H9 (cell line): ENCODE data around the gene CWC22. TPM values are rescaled to one million over a fixed set of nuclear protein-coding genes. Genes with fewer than 3 reads are reported as not detected.

Experiments used
- DNase-seq: peaks from one replicate; pipeline ENCODE4 v3.0.0-alpha.2; 2017
- H2AFZ ChIP-seq: one replicate; pipeline ENCODE4 v1.6.1; 2013; ENCODE audit warnings: mild to moderate bottlenecking, low read length, control low read depth, moderate library complexity
- H2AK5ac ChIP-seq: 2 replicates; pipeline ENCODE4 v1.6.1; 2013; ENCODE audit warnings: low read length, control low read depth, mixed read lengths; ENCODE audit not compliant: insufficient read length
- H2BK120ac ChIP-seq: one replicate; pipeline ENCODE4 v1.6.1; 2013; ENCODE audit warnings: low read depth, mild to moderate bottlenecking, low read length, control low read depth, inconsistent platforms; ENCODE audit not compliant: poor library complexity, severe bottlenecking
- H2BK12ac ChIP-seq: 2 replicates; pipeline ENCODE4 v1.6.1; 2013; ENCODE audit warnings: low read length, control low read depth, mixed read lengths, low read depth; ENCODE audit not compliant: insufficient read length
- H2BK15ac ChIP-seq: 2 replicates; pipeline ENCODE4 v1.6.1; 2013; ENCODE audit warnings: low read depth, low read length, control low read depth
- H2BK20ac ChIP-seq: one replicate; pipeline ENCODE4 v1.6.1; 2013; ENCODE audit warnings: low read depth, mild to moderate bottlenecking, low read length, control low read depth, inconsistent platforms; ENCODE audit not compliant: poor library complexity, severe bottlenecking
- H2BK5ac ChIP-seq: 2 replicates; pipeline ENCODE4 v1.6.1; 2013; ENCODE audit warnings: low read length, control low read depth, mixed read lengths; ENCODE audit not compliant: insufficient read length
- H3K14ac ChIP-seq: 2 replicates; pipeline ENCODE4 v1.6.1; 2013; ENCODE audit warnings: low read length, control low read depth; ENCODE audit not compliant: insufficient read depth
- H3K18ac ChIP-seq: 2 replicates; pipeline ENCODE4 v1.6.1; 2013; ENCODE audit warnings: low read depth, mild to moderate bottlenecking, mixed read lengths, low read length, control low read depth; ENCODE audit not compliant: insufficient read length
- H3K23ac ChIP-seq: 2 replicates; pipeline ENCODE4 v1.6.1; 2013; ENCODE audit warnings: low read length, control low read depth, mixed read lengths, low read depth; ENCODE audit not compliant: insufficient read length
- H3K23me2 ChIP-seq: 2 replicates; pipeline ENCODE4 v1.6.1; 2013; ENCODE audit warnings: low read depth, mild to moderate bottlenecking, mixed read lengths, low read length, control low read depth; ENCODE audit not compliant: insufficient read length, poor library complexity, severe bottlenecking
- H3K27ac ChIP-seq: 2 replicates; pipeline ENCODE4 v1.5.1; 2013; ENCODE audit warnings: low read length, control low read depth, mixed read lengths, low read depth; ENCODE audit not compliant: insufficient read length
- H3K27me3 ChIP-seq: 2 replicates; pipeline ENCODE4 v1.6.1; 2013; ENCODE audit warnings: low read length, control low read depth, inconsistent platforms; ENCODE audit not compliant: insufficient read depth
- H3K4ac ChIP-seq: 2 replicates; pipeline ENCODE4 v1.6.1; 2013; ENCODE audit warnings: low read depth, mild to moderate bottlenecking, control low read depth, inconsistent platforms, low read length, moderate library complexity
- H3K4me1 ChIP-seq: 2 replicates; pipeline ENCODE4 v1.6.1; 2013; ENCODE audit warnings: low read length, control low read depth, inconsistent platforms; ENCODE audit not compliant: insufficient read depth
- H3K4me2 ChIP-seq: 2 replicates; pipeline ENCODE4 v1.6.1; 2013; ENCODE audit warnings: low read length, control low read depth, mixed read lengths; ENCODE audit not compliant: insufficient read length, insufficient read depth
- H3K56ac ChIP-seq: 2 replicates; pipeline ENCODE4 v1.6.1; 2013; ENCODE audit warnings: low read depth, mild to moderate bottlenecking, mixed read lengths, low read length, control low read depth; ENCODE audit not compliant: insufficient read length
- H3K79me1 ChIP-seq: 2 replicates; pipeline ENCODE4 v1.6.1; 2013; ENCODE audit warnings: low read depth, mild to moderate bottlenecking, moderate library complexity, low read length, control low read depth, inconsistent platforms; ENCODE audit not compliant: insufficient read depth, poor library complexity, severe bottlenecking
- H3K79me2 ChIP-seq: 2 replicates; pipeline ENCODE4 v1.6.1; 2013; ENCODE audit warnings: low read length, control low read depth, inconsistent platforms; ENCODE audit not compliant: insufficient read depth
- H3K9ac ChIP-seq: 2 replicates; pipeline ENCODE4 v1.6.1; 2013; ENCODE audit warnings: low read length, control low read depth, mixed read lengths; ENCODE audit not compliant: insufficient read length; ENCODE audit errors: extremely low read depth
- H3K9me3 ChIP-seq: one replicate; pipeline ENCODE4 v1.6.1; 2013; ENCODE audit warnings: low read depth, low read length, inconsistent platforms; ENCODE audit not compliant: control insufficient read depth
- H3T11ph ChIP-seq: one replicate; pipeline ENCODE4 v1.6.1; 2013; ENCODE audit warnings: mild to moderate bottlenecking, low read length, control low read depth, inconsistent platforms
- H4K20me1 ChIP-seq: one replicate; pipeline ENCODE4 v1.6.1; 2013; ENCODE audit not compliant: control insufficient read depth, insufficient read length, insufficient read depth
- H4K5ac ChIP-seq: 2 replicates; pipeline ENCODE4 v1.6.1; 2013; ENCODE audit warnings: low read depth, mild to moderate bottlenecking, mixed read lengths, low read length, control low read depth; ENCODE audit not compliant: insufficient read length
- H4K8ac ChIP-seq: replicated peaks from 2 replicates; pipeline ENCODE4 v1.6.1; 2013; ENCODE audit warnings: low read length, control low read depth, mixed read lengths, low read depth; ENCODE audit not compliant: insufficient read length
- H4K91ac ChIP-seq: 2 replicates; pipeline ENCODE4 v1.6.1; 2013; ENCODE audit warnings: low read depth, mild to moderate bottlenecking, moderate library complexity, mixed read lengths, low read length, control low read depth; ENCODE audit not compliant: insufficient read length
- H3K27ac Mint-ChIP-seq, 3 experiments: 2 replicates in 2 of 3; 3 replicates in 1 of 3; pipeline ENCODE4 v1.8.0; 2020 to 2021; ENCODE audit warnings: mixed read lengths in 3 of 3, mild to moderate bottlenecking in 1 of 3, moderate library complexity in 1 of 3
- H3K27me3 Mint-ChIP-seq: 2 replicates; pipeline ENCODE4 v1.8.0; 2021; ENCODE audit warnings: low read depth, mild to moderate bottlenecking, moderate library complexity, mixed read lengths
- H3K36me3 Mint-ChIP-seq, 3 experiments: 2 replicates in 2 of 3; 3 replicates in 1 of 3; pipeline ENCODE4 v1.8.0; 2020 to 2021; ENCODE audit warnings: low read depth in 3 of 3, mixed read lengths in 3 of 3; ENCODE audit not compliant: insufficient read depth in 1 of 3
- H3K4me1 Mint-ChIP-seq, 2 experiments: 2 replicates each; pipeline ENCODE4 v1.8.0; 2020; ENCODE audit warnings: mixed read lengths in 2 of 2
- H3K4me3 Mint-ChIP-seq, 2 experiments: 2 replicates in 1 of 2; 3 replicates in 1 of 2; pipeline ENCODE4 v1.8.0; 2020 to 2021; ENCODE audit warnings: mild to moderate bottlenecking in 2 of 2, mixed read lengths in 2 of 2, moderate library complexity in 1 of 2
- H3K9me3 Mint-ChIP-seq, 2 experiments: 2 replicates in 1 of 2; 3 replicates in 1 of 2; pipeline ENCODE4 v1.8.0; 2020; ENCODE audit warnings: mild to moderate bottlenecking in 2 of 2, mixed read lengths in 2 of 2, moderate library complexity in 1 of 2
- CTCF ChIP-seq: fragments of 200-600 bp; sonication (generic); conservative IDR thresholded peaks from 3 replicates; pipeline ENCODE4 v1.8.0; 2021; ENCODE audit warnings: antibody characterized with exemption, mild to moderate bottlenecking
- WGBS: extraction: QIAGEN DNeasy Blood & Tissue Kit; methylation state at CpG from one replicate; pipeline ENCODE4 v1.1.7; 2013; ENCODE audit warnings: missing lambda C conversion rate, low lambda C conversion rate, mixed read lengths; ENCODE audit not compliant: insufficient read length; ENCODE audit errors: extremely low coverage; 5-methylcytosine and 5-hydroxymethylcytosine counted together
- total RNA-seq: library from RNA; stranded (reverse); gene quantifications from 2 replicates; pipeline ENCODE4 v1.2.1, GENCODE V29; 2021

Gene CWC22
- total RNA-seq, 1 experiment from 2014 or later = 43.4 TPM

- H3K27me3 ChIP-seq = no peaks in the 10 kb centered on the region
- no peak overlapping the region for H3K23ac ChIP-seq
- no peaks in the 10 kb centered on the region for H3K79me2 ChIP-seq
- no peaks in the 10 kb centered on the region for H3K79me1 ChIP-seq
- H2AK5ac ChIP-seq = no peak overlapping the region
- no peak overlapping the region for H3K4me3 Mint-ChIP-seq
- H3K4ac ChIP-seq = no peak overlapping the region
- no peak for TF ChIP-seq CTCF
- H2BK5ac ChIP-seq = no peak overlapping the region
- H2BK120ac ChIP-seq = no peak overlapping the region
- no peak overlapping the region for H2BK20ac ChIP-seq
- no CpG with 5 or more reads among the region's 5 CpGs for WGBS
- H3K4me1 ChIP-seq = no peaks in the 10 kb centered on the region
- no peak overlapping the region for H2BK15ac ChIP-seq
- H3K56ac ChIP-seq = no peak overlapping the region
- no peaks in the 10 kb centered on the region for H3K9me3 Mint-ChIP-seq
- no peaks in the 10 kb centered on the region for H3K23me2 ChIP-seq
- H4K20me1 ChIP-seq = no peaks in the 10 kb centered on the region
- H2BK12ac ChIP-seq = no peak overlapping the region
- no peak overlapping the region for H4K8ac ChIP-seq
- H3K9ac ChIP-seq = no peak overlapping the region
- H4K91ac ChIP-seq = no peak overlapping the region
- H3T11ph ChIP-seq = no peak overlapping the region
- H3K27ac Mint-ChIP-seq = no peak overlapping the region
- no peak overlapping the region for H3K4me2 ChIP-seq
- no peaks in the 10 kb centered on the region for H3K9me3 ChIP-seq
- H3K36me3 Mint-ChIP-seq = peaks cover 9 to 66% (median 63%) of the 10 kb centered on the region in 3 experiments; a peak in 6 of 7 replicates
- no peak overlapping the region for H4K5ac ChIP-seq
- no peak overlapping the region for H3K14ac ChIP-seq
- DNase-seq = no peak
- H3K4me1 Mint-ChIP-seq = no peaks in the 10 kb centered on the region
- no peak overlapping the region for H3K27ac ChIP-seq
- H2AFZ ChIP-seq = no peak overlapping the region
- no peak overlapping the region for H3K18ac ChIP-seq
- no peaks in the 10 kb centered on the region for H3K27me3 Mint-ChIP-seq
Measured at GRCh38 chr2:179974761-179975160, 32.3 kb downstream of the CWC22 start.
